Measurements from ENCODE around the gene LAMB3. TPM values are rescaled to one million over a fixed set of nuclear protein-coding genes. Genes with fewer than 3 reads are reported as not detected.

The LAMB3 gene
- total RNA-seq, 1 donor from 2014 or later = 12.5 TPM

- TF ChIP-seq, protein P1, sequence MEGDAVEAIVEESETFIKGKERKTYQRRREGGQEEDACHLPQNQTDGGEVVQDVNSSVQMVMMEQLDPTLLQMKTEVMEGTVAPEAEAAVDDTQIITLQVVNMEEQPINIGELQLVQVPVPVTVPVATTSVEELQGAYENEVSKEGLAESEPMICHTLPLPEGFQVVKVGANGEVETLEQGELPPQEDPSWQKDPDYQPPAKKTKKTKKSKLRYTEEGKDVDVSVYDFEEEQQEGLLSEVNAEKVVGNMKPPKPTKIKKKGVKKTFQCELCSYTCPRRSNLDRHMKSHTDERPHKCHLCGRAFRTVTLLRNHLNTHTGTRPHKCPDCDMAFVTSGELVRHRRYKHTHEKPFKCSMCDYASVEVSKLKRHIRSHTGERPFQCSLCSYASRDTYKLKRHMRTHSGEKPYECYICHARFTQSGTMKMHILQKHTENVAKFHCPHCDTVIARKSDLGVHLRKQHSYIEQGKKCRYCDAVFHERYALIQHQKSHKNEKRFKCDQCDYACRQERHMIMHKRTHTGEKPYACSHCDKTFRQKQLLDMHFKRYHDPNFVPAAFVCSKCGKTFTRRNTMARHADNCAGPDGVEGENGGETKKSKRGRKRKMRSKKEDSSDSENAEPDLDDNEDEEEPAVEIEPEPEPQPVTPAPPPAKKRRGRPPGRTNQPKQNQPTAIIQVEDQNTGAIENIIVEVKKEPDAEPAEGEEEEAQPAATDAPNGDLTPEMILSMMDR (IDR thresholded peaks at IDR 0.05; ENCODE audit: unreplicated experiment) = no peak
- Mint-ChIP-seq H3K4me3 (ENCODE audit: low read depth) (peak overlapping the region; percentile 4), H3K27me3 (peaks cover 3% of the 10 kb centered on the region), H3K4me1 (ENCODE audit: low read depth) (peaks cover 42% of the 10 kb centered on the region), H3K27ac (peak overlapping the region; percentile 93), H3K36me3 (ENCODE audit: insufficient read depth) (no peaks in the 10 kb centered on the region), H3K9me3 (ENCODE audit: low read depth) (no peaks in the 10 kb centered on the region)
- peak; percentile 9 for DNase-seq (ENCODE audit: low spot score, unreplicated experiment)
Observed at GRCh38 chr1:209653915-209654351, 1.7 kb upstream of the LAMB3 start.

GRCh38 chr1:209652873-209653401 lies 712 bp upstream of the LAMB3 start:
- TF ChIP-seq, protein P1 (IDR thresholded peaks at IDR 0.05; ENCODE audit: unreplicated experiment) = no peak
- Mint-ChIP-seq H3K36me3 (ENCODE audit: insufficient read depth) (no peaks in the 10 kb centered on the region), H3K9me3 (ENCODE audit: low read depth) (no peaks in the 10 kb centered on the region), H3K27me3 (peaks cover 5% of the 10 kb centered on the region), H3K27ac (peak overlapping the region; percentile 93), H3K4me3 (ENCODE audit: low read depth) (peak overlapping the region; percentile 31), H3K4me1 (ENCODE audit: low read depth) (peaks cover 42% of the 10 kb centered on the region)
- peak; percentile 23 for DNase-seq (ENCODE audit: low spot score, unreplicated experiment)

DNA sequence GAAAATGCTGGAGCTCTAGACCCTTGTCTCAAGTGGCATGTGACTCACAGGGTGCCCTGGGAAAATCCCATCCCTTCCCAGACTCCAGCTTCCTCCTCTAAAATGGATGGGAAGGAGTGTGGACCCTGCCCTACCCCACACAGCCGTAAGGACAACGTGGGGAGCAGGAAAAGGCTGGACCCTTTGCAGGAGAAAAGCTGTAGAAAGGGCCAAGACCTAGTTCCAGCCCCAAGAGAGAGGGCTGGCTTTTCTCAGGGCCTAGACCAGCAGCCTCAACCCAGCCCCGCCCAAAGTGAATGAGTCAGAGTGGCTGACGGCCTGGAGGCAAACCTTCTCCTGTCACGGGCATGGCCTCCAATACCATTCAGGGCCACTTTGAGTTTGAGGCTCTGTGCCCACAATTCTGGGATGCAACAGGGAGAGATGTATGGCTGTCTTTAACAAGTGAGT lies 1.1 kb downstream of the LAMB3 start:
- H3K4me3 Mint-ChIP-seq (ENCODE audit: low read depth) = no peak overlapping the region

DNA sequence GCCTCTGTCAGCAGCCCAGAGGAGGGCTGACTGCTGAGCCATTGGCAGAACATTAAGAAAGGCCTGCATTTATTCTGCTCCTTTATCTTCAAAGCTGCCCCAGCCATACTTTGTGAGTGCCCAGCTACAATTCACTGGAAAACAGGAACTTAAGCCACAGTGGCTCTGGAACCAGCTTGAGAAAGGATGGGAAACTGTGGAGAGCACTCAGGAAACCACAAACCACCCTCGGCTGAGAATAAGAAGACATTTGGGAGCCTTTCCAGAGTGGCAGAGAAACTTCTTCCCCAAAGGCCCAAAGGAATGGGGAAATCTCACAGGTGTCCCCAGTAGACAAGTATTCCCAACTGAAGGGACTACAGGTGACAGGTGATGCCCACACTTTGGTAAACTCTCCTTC lies 1.8 kb downstream of the LAMB3 start:
- no peak overlapping the region for H3K27ac Mint-ChIP-seq
- H3K27me3 Mint-ChIP-seq = peaks cover 6% of the 10 kb centered on the region

More for the DNA sequence above, 1.1 kb downstream of the LAMB3 start:
- TF ChIP-seq, protein P1 (IDR thresholded peaks at IDR 0.05; ENCODE audit: unreplicated experiment) = no peak
- Mint-ChIP-seq H3K4me1 (ENCODE audit: low read depth) (peaks cover 42% of the 10 kb centered on the region), H3K27ac (peak overlapping the region; percentile 37), H3K9me3 (ENCODE audit: low read depth) (no peaks in the 10 kb centered on the region), H3K36me3 (ENCODE audit: insufficient read depth) (peaks cover 1% of the 10 kb centered on the region), H3K27me3 (peaks cover 6% of the 10 kb centered on the region)
- no peak for DNase-seq (ENCODE audit: low spot score, unreplicated experiment)

DNA sequence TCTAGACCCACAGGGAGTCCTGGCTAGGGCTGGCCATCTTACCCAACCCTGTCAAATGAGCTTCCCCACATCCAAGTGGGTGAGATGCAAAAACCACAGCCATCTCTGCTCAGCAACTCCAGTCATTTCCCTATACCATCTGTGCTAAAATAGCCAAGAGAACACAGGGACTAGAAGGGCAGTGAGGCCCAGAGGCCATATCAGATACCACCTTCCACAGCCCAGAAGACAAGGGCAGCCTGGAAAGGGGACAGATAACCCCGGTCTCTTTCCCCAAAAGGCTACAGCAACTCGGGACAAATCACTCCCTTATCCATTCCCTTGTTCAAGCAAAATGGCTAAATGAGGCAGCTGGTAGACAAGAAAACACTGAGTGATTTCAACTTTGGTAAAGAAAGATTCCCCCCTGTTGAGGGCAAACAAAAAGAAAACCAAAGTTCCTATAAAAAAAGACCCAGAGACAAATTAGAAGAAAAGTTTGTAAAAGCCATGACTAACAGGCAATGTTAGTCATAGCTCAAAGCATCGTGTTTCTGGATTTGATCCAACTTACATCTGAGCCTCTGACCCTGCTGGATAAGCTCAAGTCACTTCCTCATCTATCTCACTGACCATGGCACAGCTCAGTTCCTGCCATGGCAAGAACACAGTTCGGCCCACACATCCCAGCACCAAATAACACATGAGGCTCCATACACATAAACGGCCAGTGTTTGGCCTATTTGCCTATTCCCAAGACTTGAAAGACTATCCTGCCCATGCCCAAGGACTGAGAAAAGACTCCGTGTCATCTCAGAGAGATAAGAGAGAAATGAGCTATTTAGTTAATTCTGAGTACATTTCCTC lies 3.1 kb downstream of the LAMB3 start:
- peaks cover 10% of the 10 kb centered on the region for H3K27me3 Mint-ChIP-seq
- H3K9me3 Mint-ChIP-seq (ENCODE audit: low read depth) = no peaks in the 10 kb centered on the region
- TF ChIP-seq, protein P1 (IDR thresholded peaks at IDR 0.05; ENCODE audit: unreplicated experiment) = no peak
- peaks cover 3% of the 10 kb centered on the region for H3K36me3 Mint-ChIP-seq (ENCODE audit: insufficient read depth)
- DNase-seq (ENCODE audit: low spot score, unreplicated experiment) = no peak
- H3K4me3 Mint-ChIP-seq (ENCODE audit: low read depth) = no peak overlapping the region
- H3K4me1 Mint-ChIP-seq (ENCODE audit: low read depth) = peaks cover 32% of the 10 kb centered on the region
- no peak overlapping the region for H3K27ac Mint-ChIP-seq

More for the DNA sequence above, 1.8 kb downstream of the LAMB3 start:
- no peaks in the 10 kb centered on the region for H3K9me3 Mint-ChIP-seq (ENCODE audit: low read depth)
- peaks cover 1% of the 10 kb centered on the region for H3K36me3 Mint-ChIP-seq (ENCODE audit: insufficient read depth)
- TF ChIP-seq, protein P1 (IDR thresholded peaks at IDR 0.05; ENCODE audit: unreplicated experiment) = no peak
- peaks cover 44% of the 10 kb centered on the region for H3K4me1 Mint-ChIP-seq (ENCODE audit: low read depth)
- H3K4me3 Mint-ChIP-seq (ENCODE audit: low read depth) = no peak overlapping the region
- DNase-seq (ENCODE audit: low spot score, unreplicated experiment) = no peak

Measured in progenitor cell of endocrine pancreas (in vitro differentiated cells).